GM23338 (cell line): ENCODE data around the gene NAAA. TPM values are rescaled to one million over a fixed set of nuclear protein-coding genes. Genes with fewer than 3 reads are reported as not detected.

ENCODE experiments used
- ATAC-seq: fragments of 200-7000 bp; cut with Tn5 transposase; 3 replicates; pipeline ENCODE4 v1.9.1; 2020
- DNase-seq: peaks from one replicate; pipeline ENCODE4 v3.0.0-alpha.2; 2015; ENCODE audit warnings: low spot score
- H2AFZ ChIP-seq: fragments of 200-600 bp; sonication (generic); 2 replicates; pipeline ENCODE4 v1.8.0; 2016; ENCODE audit warnings: antibody characterized with exemption, mild to moderate bottlenecking, moderate library complexity
- H3F3A ChIP-seq: fragments of 200-600 bp; sonication (generic); replicated peaks from 2 replicates; pipeline ENCODE4 v1.8.0; 2017; ENCODE audit warnings: antibody characterized with exemption, mixed run types, low read depth
- H3K27ac ChIP-seq: fragments of 200-600 bp; sonication (generic); 2 replicates; pipeline ENCODE4 v1.6.1; 2016; ENCODE audit warnings: low read depth
- H3K27me3 ChIP-seq: fragments of 200-600 bp; sonication (generic); 2 replicates; pipeline ENCODE4 v1.8.0; 2016; ENCODE audit warnings: mild to moderate bottlenecking, mixed run types, moderate library complexity; ENCODE audit not compliant: insufficient read depth
- H3K36me3 ChIP-seq: fragments of 200-600 bp; sonication (generic); 2 replicates; pipeline ENCODE4 v1.8.0; 2016; ENCODE audit warnings: mild to moderate bottlenecking; ENCODE audit not compliant: insufficient read depth
- H3K4me1 ChIP-seq: fragments of 200-600 bp; sonication (generic); 2 replicates; pipeline ENCODE4 v1.8.0; 2016; ENCODE audit warnings: mild to moderate bottlenecking, moderate library complexity; ENCODE audit not compliant: insufficient read depth
- H3K4me2 ChIP-seq: fragments of 200-600 bp; sonication (generic); 2 replicates; pipeline ENCODE4 v1.7.1; 2017; ENCODE audit warnings: mixed run types
- H3K4me3 ChIP-seq: fragments of 200-600 bp; sonication (generic); 2 replicates; pipeline ENCODE4 v1.6.1; 2016; ENCODE audit warnings: mixed run types
- H3K79me2 ChIP-seq: fragments of 200-600 bp; sonication (generic); replicated peaks from 2 replicates; pipeline ENCODE4 v1.8.0; 2017; ENCODE audit warnings: mild to moderate bottlenecking; ENCODE audit not compliant: insufficient read depth
- H3K9me2 ChIP-seq: fragments of 200-600 bp; sonication (generic); 2 replicates; pipeline ENCODE4 v1.8.0; 2017; ENCODE audit not compliant: insufficient read depth
- H4K20me1 ChIP-seq: fragments of 200-600 bp; sonication (generic); replicated peaks from 2 replicates; pipeline ENCODE4 v1.8.0; 2017; ENCODE audit warnings: mild to moderate bottlenecking; ENCODE audit not compliant: insufficient read depth
- H3K27ac Mint-ChIP-seq: 2 replicates; pipeline ENCODE4 v1.8.0; 2020; ENCODE audit warnings: inconsistent platforms, mild to moderate bottlenecking, moderate library complexity, mixed read lengths
- H3K27me3 Mint-ChIP-seq: 3 replicates; pipeline ENCODE4 v1.8.0; 2022; ENCODE audit warnings: low read depth, mild to moderate bottlenecking, moderate library complexity, mixed read lengths, inconsistent platforms; ENCODE audit not compliant: insufficient read depth, poor library complexity
- H3K36me3 Mint-ChIP-seq: 3 replicates; pipeline ENCODE4 v1.8.0; 2021; ENCODE audit warnings: low read depth, mild to moderate bottlenecking, inconsistent platforms, moderate library complexity, mixed read lengths
- H3K4me1 Mint-ChIP-seq: 3 replicates; pipeline ENCODE4 v1.8.0; 2020; ENCODE audit warnings: mild to moderate bottlenecking, inconsistent platforms, mixed read lengths
- H3K4me3 Mint-ChIP-seq: 3 replicates; pipeline ENCODE4 v1.8.0; 2021; ENCODE audit warnings: moderate library complexity, mild to moderate bottlenecking, inconsistent platforms, mixed read lengths
- H3K9me3 Mint-ChIP-seq: 3 replicates; pipeline ENCODE4 v1.8.0; 2020; ENCODE audit warnings: moderate library complexity, mild to moderate bottlenecking, inconsistent platforms, mixed read lengths
- CTCF ChIP-seq, 2 experiments: fragments of 200-600 bp in 1 of 2; sonication (generic) in 1 of 2; conservative IDR thresholded peaks; 2 replicates each; pipeline versions ENCODE4 v1.5.1 to v1.6.1; 2016 to 2017; ENCODE audit warnings: antibody characterized with exemption in 2 of 2, low read depth in 2 of 2, mild to moderate bottlenecking in 2 of 2, moderate library complexity in 1 of 2
- ETS1 ChIP-seq: IDR thresholded peaks from 2 replicates; pipeline ENCODE4 v1.6.1; 2016; ENCODE audit warnings: antibody characterized with exemption
- EZH2 ChIP-seq: fragments of 200-600 bp; sonication (generic); IDR thresholded peaks from one replicate; pipeline ENCODE4 v1.8.0; 2017; ENCODE audit warnings: antibody characterized with exemption, mild to moderate bottlenecking, low read depth; ENCODE audit not compliant: unreplicated experiment
- EZH2phosphoT487 ChIP-seq: fragments of 200-600 bp; sonication (generic); IDR thresholded peaks from one replicate; pipeline ENCODE4 v1.8.1; 2018; ENCODE audit warnings: antibody characterized with exemption; ENCODE audit not compliant: unreplicated experiment
- JUNB ChIP-seq: IDR thresholded peaks from one replicate; pipeline ENCODE4 v1.6.1; 2016; ENCODE audit warnings: antibody characterized with exemption; ENCODE audit not compliant: unreplicated experiment
- POLR2AphosphoS5 ChIP-seq: IDR thresholded peaks from 2 replicates; pipeline ENCODE4 v1.6.1; 2016; ENCODE audit warnings: antibody characterized with exemption, low read depth
- REST ChIP-seq: IDR thresholded peaks from one replicate; pipeline ENCODE4 v1.6.1; 2018; ENCODE audit warnings: antibody characterized with exemption; ENCODE audit not compliant: unreplicated experiment
- STAT1 ChIP-seq: IDR thresholded peaks from one replicate; pipeline ENCODE4 v1.6.1; 2016; ENCODE audit warnings: antibody characterized with exemption; ENCODE audit not compliant: unreplicated experiment
- ZNF114 ChIP-seq: fragments of 250-450 bp; sonication (Bioruptor Pico); IDR thresholded peaks from 2 replicates; pipeline ENCODE4 v1.5.0; 2020; ENCODE audit warnings: mild to moderate bottlenecking, moderate library complexity
- ZNF331 ChIP-seq: fragments of 250-450 bp; sonication (Bioruptor Pico); IDR thresholded peaks from 2 replicates; pipeline ENCODE4 v1.5.0; 2020; ENCODE audit warnings: low read depth, mild to moderate bottlenecking, moderate library complexity
- polyA plus RNA-seq: library from polyadenylated mRNA; unstranded; fragments of >200 nt; fragmentation: Nextera tagmentation; extraction: Ambion mirVana; gene quantifications from 2 replicates; pipeline ENCODE4 v1.2.1, GENCODE V29; 2016
- total RNA-seq: library from RNA; depleted of rRNA; stranded (reverse); fragments of >200 nt; shearing (Covaris generic); gene quantifications from 2 replicates; pipeline ENCODE4 v1.2.3, GENCODE V29; 2014

Gene NAAA
- total and polyA plus RNA-seq, 2 experiments from 2014 or later: 13.2 to 36.6 TPM

GRCh38 chr4:75895744-75896314, 45.0 kb downstream of the NAAA start:
- no peaks in the 10 kb centered on the region for H3F3A ChIP-seq
- peaks cover 6% of the 10 kb centered on the region for H3K36me3 ChIP-seq
- no peak overlapping the region for H3K27ac ChIP-seq
- ATAC-seq (peak; percentile 94), DNase-seq (peak; percentile 74)
- peak overlapping the region; percentile 0; the same call in 1 of the 2 replicates for H2AFZ ChIP-seq
- H3K27me3 ChIP-seq: no peaks in the 10 kb centered on the region
- H3K9me3 Mint-ChIP-seq: peaks cover 22% of the 10 kb centered on the region
- no peaks in the 10 kb centered on the region for H3K79me2 ChIP-seq
- no peak overlapping the region for H3K4me2 ChIP-seq
- peaks cover 4% of the 10 kb centered on the region; the same call in 1 of the 2 replicates for H3K9me2 ChIP-seq
- peaks cover 15% of the 10 kb centered on the region for H3K36me3 Mint-ChIP-seq
- H3K27ac Mint-ChIP-seq: no peak overlapping the region
- TF ChIP-seq CTCF (conservative IDR thresholded peaks at IDR 0.05; ENCODE audit: low read depth in 2 of 2): peak; percentile 79 to 81
- TF ChIP-seq ZNF114: no peak
- no peak overlapping the region for H3K4me3 Mint-ChIP-seq
- peaks cover 2% of the 10 kb centered on the region for H3K27me3 Mint-ChIP-seq
- H3K4me1 Mint-ChIP-seq: no peaks in the 10 kb centered on the region
- H3K4me1 ChIP-seq: no peaks in the 10 kb centered on the region
- no peak overlapping the region for H3K4me3 ChIP-seq
- H4K20me1 ChIP-seq: no peaks in the 10 kb centered on the region

GRCh38 chr4:75892508-75892907, 48.3 kb downstream of the NAAA start:
- Histone ChIP-seq H3K27me3 (no peaks in the 10 kb centered on the region), H3K79me2 (no peaks in the 10 kb centered on the region), H3K9me2 (no peaks in the 10 kb centered on the region), H3F3A (no peaks in the 10 kb centered on the region), H3K4me2 (no peak overlapping the region), H3K4me1 (no peaks in the 10 kb centered on the region), H3K27ac (no peak overlapping the region), H3K4me3 (no peak overlapping the region), H2AFZ (no peak overlapping the region), H3K36me3 (no peaks in the 10 kb centered on the region), H4K20me1 (no peaks in the 10 kb centered on the region)
- Mint-ChIP-seq H3K9me3 (peaks cover 9% of the 10 kb centered on the region), H3K4me3 (no peak overlapping the region), H3K27ac (no peak overlapping the region), H3K27me3 (peaks cover 2% of the 10 kb centered on the region), H3K36me3 (peaks cover 7% of the 10 kb centered on the region), H3K4me1 (no peaks in the 10 kb centered on the region; the same call in 2 of the 3 replicates)
- DNase-seq (peak; percentile 74), ATAC-seq (peak; percentile 90)
- TF ChIP-seq CTCF (conservative IDR thresholded peaks at IDR 0.05; ENCODE audit: low read depth in 2 of 2): peak; percentile 8 to 54; a peak in 2 of 4 replicates
- TF ChIP-seq POLR2AphosphoS5: no peak
- TF ChIP-seq JUNB: no peak

- Histone ChIP-seq H3K4me2 (no peak overlapping the region), H3K4me1 (no peaks in the 10 kb centered on the region), H3K79me2 (no peaks in the 10 kb centered on the region), H3F3A (no peaks in the 10 kb centered on the region), H3K9me2 (no peaks in the 10 kb centered on the region), H2AFZ (no peak overlapping the region), H3K36me3 (no peaks in the 10 kb centered on the region), H3K27ac (no peak overlapping the region), H4K20me1 (no peaks in the 10 kb centered on the region), H3K27me3 (no peaks in the 10 kb centered on the region), H3K4me3 (no peak overlapping the region)
- Mint-ChIP-seq H3K36me3 (peaks cover 3% of the 10 kb centered on the region; the same call in 1 of the 3 replicates), H3K27me3 (peaks cover 2% of the 10 kb centered on the region), H3K9me3 (0 out of 3 replicates have a peak, but pooled peaks cover 2% of the 10 kb centered on the region), H3K4me3 (no peak overlapping the region), H3K4me1 (no peaks in the 10 kb centered on the region; the same call in 2 of the 3 replicates), H3K27ac (no peak overlapping the region)
- ATAC-seq (no peak), DNase-seq (no peak)
- TF ChIP-seq POLR2AphosphoS5: no peak
- no peak for TF ChIP-seq ZNF331 (CRISPR knock-in tag)
- no peak for TF ChIP-seq EZH2
- TF ChIP-seq ETS1: no peak
- no peak for TF ChIP-seq EZH2phosphoT487
- no peak for TF ChIP-seq STAT1
- no peak for TF ChIP-seq REST
- no peak for TF ChIP-seq ZNF114
Measured at GRCh38 chr4:75891611-75892010, 49.2 kb downstream of the NAAA start.
